A673 (cell line): ENCODE data around the gene RPL37.

Experiments used
- CTCF ChIP-seq: fragments of 300-800, 200-600 bp; sonication (generic); conservative IDR thresholded peaks from 2 replicates; pipeline ENCODE4 v1.5.1; 2017; ENCODE audit warnings: low read depth, mild to moderate bottlenecking, antibody characterized with exemption, low read length, moderate library complexity, mixed read lengths
- EZH2 ChIP-seq: fragments of 200-600 bp; sonication (generic); IDR thresholded peaks from 2 replicates; pipeline ENCODE4 v1.6.1; 2017; ENCODE audit warnings: borderline replicate concordance, low read depth, mild to moderate bottlenecking, mixed read lengths, antibody characterized with exemption, low read length; ENCODE audit not compliant: poor library complexity, severe bottlenecking

DNA sequence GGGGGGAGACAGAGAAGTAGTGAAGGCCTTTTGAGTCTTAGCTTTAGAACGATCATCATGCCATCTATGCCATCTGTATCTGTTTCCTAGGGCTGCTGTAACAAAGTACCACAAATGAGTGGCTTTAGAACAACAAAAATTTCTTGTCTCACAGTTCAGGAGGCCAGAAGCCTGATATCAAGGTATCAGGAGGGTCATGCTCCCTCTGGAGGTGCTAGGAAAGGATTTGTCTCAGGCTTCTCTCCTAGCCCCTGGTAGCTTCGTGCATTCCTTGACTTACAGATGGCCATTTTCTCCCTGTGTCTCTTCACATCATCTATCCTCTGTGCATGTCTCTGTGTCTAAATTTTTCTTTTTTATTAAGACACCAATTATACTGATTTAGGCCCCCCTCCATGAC lies 11.3 kb upstream of the RPL37 start:
- TF ChIP-seq CTCF (no peak), EZH2 (no peak)
